ENCODE results near the gene MCF2L.
"Not testable (repeated sequence)": the region's sequence is repeated elsewhere in the genome, so short reads cannot be mapped to it uniquely, and the experiment has no call there.

MCF2L gene

DNA sequence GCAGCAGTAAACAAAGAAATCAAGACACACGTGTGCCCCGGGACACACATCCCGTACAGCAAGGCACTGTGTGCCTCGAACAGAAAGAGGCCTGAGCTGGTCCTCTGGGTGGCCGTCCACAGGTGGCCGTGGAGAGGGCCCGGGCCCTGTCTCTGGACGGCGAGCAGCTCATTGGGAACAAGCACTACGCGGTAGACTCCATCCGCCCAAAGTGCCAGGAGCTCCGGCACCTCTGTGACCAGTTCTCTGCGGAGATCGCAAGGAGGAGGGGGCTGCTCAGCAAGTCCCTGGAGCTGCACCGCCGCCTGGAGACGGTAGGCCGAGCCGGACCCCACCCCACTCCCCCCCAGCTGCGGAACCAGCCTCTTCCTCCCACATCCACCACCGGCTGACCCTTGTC lies 105.9 kb downstream of the MCF2L start:
- no peak for DNase-seq

DNA sequence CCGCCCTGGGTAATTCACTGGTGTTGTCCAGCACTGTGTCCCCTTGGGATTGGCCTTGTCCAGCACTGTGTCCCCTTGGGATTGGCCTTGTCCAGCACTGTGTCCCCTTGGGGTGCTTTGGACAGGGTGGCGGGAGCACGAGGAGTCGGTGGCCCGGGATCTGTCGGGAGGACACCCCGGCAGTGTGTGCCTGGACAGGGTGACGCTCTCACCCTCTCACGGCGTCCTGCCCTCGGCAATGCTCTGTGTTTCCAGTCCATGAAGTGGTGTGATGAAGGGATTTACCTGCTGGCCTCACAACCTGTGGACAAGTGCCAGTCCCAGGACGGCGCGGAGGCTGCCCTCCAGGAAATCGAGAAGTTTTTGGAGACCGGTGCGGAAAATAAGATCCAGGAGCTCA lies 106.7 kb downstream of the MCF2L start:
- no peak for DNase-seq

DNA sequence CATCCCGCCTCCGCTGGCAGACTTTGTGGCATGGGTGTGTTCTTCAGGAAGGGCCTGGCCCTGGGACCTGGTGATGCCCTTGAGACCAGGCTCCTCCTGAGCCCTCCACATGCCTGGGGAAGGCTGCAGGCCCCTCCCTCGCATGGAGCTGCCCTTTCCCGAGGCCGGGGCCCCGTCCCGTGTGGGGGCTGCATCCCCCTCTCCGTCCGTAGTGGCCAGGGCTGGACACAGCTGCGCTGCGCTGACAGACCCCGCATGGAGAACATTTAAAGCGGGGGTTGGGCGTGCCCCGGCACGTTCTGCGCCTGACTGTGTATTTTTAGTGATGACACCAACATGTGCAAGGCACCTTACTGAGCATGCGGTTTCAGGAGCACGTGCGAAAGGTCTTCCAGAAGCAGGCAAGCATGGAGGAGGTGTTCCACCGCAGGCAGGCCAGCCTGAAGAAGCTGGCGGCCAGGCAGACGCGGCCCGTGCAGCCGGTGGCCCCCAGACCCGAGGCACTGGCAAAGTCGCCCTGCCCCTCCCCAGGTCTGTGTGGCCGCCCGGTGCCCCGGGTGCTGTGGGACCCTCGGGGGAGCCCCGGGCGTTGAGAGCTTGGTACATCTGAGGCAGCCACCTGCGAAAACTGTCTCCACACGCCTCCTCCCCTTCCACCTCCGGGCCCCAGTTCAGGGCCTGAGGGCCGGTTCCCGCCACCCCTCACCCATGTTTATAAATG lies 107.8 kb downstream of the MCF2L start:
- no peak for DNase-seq

DNA sequence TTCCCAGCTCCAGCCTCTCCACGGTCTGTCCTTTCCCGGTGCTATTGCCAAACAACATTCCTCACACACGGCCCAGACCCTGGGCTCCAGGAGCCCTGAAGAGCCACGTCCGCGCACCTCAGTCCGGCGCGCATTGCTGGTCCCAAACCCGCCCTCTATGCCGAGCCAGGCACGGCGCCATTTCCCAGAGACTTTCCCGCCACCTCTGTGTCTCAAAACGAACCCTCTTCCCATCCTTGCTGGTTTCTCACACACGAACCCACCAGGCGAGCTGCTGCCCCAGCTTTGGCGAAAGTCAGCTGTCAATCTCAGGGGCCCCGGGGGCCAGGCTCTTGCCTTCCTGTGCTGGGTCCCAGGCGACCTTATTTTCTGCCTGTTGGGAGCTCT lies 108.5 kb downstream of the MCF2L start:
- no peak for DNase-seq

GRCh38 chr13:113077953-113078901 lies 109.2 kb downstream of the MCF2L start:
- DNase-seq = no peak

DNA sequence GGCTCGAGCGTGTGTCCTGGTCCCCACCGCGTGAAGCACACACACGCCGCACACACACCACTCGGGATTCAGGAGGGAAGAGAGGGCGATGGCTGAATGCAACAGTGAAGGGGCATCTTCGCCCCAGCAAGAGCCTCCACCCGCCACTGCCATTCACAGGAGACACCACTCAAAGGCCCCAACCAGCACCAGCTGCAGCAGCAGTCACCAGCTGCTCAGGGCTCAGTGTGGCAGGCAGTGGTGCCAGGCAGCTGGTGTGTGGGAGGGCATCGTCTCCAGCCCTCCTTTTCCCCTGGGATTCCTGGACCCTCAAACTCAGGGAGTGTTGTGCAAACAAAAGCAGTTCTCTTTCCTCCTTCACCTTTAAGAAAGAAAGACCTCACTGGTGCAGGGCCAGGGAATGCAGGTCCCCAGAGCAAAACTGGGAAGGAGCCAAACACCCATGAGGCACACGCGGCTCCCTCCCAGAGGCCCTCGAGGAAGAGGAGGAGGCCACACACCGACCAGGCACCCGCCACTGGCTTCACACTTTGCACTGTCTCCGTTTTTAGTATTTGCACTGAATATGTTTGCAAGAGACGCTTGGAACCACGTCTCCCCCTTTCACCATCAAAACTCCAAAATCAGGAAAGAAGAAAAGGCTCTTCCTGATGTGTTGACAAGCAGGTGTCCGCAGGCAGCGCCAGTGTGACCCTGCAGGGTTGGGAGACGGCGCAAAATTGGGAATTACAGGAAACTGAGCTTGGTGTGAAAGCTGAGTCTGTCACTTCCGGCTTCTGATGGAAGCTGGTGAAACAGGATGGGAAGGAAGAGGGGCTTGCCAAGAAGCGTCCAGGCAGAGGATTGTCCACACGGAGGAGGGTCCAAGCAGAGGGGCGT lies 110.1 kb downstream of the MCF2L start:
- DNase-seq = no peak

- not testable (repeated sequence) for DNase-seq
Measured at GRCh38 chr13:113079781-113080080, 110.7 kb downstream of the MCF2L start.

DNA sequence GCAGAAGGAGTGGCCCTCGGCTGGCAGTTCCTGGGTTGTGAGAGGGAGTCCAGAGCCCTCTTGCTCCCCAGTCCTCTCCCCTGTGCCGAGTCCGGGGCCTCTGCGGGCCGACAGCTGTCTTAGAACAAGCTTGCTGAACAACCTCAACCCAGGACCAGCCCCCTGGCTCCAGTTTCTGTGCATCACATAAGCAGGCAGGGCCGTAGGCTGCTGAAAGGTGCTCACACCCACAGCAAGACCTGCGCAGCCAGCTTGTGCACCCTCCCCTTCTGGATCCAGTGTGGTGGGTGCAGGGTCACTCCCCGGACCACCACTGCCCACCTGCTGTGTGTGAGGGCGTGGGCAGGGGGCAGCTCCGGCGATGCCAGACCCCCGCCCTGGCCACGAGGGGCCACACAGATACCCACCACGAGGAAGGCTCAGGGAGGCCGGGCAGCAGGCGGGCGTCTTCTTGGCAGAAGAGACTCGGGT lies 111.4 kb downstream of the MCF2L start:
- no peak for DNase-seq

GRCh38 chr13:113080901-113081521 lies 112.0 kb downstream of the MCF2L start:
- DNase-seq = no peak

- no peak for DNase-seq
Measured at GRCh38 chr13:113082198-113083021, 113.4 kb downstream of the MCF2L start.

DNA sequence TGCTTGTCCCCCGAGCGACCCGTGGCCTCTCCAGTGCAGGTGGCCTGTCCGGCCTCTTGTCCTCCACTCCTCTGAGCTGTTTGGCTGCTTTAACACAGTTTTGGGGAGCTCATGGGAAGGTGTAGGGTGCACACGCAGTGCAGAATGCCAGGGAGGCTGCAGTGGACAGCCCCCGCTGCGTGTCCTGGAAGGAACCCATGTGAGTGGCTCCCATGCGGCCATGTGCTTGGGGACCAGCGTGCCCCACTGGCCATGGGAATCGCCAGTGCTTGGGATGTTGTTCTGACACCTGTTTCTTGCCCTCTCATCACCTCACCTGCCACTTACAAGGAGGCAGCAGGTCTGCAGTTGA lies 114.0 kb downstream of the MCF2L start:
- DNase-seq = no peak

- no peak for DNase-seq
Measured at GRCh38 chr13:113083402-113084061, 114.5 kb downstream of the MCF2L start.

DNA sequence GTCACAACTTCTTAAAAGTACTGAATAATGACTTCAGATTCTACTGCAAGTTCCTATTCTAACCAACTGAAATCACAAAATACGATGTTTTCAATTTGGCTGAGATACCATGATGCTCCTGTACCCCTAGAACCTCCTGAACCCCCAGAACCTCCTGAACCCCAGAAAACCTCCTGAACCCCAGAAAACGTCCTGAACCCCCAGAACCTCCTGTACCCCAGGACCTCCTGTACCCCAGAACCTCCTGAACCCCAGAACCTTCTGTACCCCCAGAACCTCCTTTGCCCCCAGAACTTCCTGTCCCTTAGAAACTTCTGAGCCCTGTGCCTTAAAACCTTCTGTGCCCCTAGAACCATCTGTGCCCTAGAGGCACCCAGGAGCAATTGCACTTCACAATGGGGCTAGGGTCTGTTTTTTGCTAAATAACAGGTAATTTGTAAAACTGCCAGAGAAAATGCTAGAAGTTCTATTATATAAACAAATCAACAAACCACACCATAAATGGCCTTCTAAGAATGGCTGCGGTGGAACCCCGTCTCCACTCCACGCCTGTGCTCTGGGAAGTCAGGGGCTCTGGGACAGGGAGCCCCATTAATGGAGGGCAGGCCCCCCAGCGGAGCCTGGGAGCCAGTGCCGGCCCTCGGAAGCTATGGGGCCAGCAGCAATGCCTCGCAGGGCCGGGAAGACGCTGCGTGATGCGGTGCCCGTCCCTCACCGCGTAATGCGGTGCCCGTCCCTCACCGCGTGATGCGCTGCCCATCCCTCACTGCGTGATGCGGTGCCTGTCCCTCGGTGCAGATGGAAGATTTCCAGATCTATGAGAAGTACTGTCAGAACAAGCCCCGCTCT lies 115.3 kb downstream of the MCF2L start:
- no peak for DNase-seq

DNA sequence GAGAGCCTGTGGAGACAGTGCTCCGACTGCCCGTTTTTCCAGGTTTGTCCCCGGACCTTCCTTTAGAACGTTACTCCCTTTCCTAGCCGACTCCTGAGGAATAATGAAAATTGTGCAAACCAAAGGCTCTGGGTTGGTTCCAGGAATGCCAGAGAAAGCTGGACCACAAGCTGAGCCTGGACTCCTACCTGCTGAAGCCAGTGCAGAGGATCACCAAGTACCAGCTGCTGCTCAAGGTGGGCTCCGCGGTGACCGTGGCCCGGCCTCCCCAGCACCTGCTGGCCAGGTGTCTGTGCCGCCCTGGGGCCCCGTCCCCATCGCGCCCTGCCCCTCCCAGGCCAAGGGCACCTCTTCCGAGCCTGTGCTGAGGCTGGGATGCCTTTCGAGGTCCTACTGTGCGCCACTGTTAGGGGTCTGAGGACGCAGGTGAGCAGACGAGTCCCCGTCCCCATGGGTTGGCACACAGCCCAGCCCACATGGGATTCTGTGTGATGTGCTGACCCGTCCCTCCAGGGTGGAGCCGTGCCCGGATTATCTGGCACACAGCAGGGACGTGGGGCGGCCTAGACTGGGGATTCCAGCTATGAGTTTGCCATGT lies 116.0 kb downstream of the MCF2L start:
- DNase-seq = no peak

DNA sequence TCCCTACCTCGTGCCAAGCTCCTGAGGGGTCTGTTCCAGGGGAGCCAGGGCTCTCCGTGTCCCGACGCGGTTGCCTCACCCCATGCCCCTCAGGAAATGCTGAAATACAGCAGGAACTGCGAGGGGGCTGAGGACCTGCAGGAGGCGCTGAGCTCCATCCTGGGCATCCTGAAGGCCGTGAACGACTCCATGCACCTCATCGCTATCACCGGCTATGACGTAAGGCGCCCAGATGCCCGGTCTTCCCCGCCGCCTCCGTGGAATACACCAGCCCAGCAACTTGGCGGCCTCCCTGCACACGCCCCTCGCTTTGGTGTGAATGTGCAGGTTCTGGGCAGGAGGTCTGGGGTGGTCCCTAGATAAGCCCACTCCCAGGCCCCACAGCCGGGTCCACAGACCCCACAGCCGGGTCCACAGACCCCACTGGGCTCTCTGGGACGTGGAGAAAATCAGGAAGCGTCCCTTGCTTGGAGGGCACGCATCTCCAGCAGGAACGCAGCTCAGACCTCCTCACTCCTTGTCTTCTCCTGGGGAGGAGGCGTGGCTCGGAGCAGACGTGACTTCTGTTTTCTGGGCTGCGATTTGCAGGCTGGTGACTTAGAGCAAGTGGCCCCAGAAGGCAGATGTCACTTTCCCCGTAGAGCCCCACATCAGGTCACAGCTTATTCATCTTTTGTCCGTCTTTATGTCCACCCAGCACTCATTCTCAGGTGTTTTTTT lies 117.2 kb downstream of the MCF2L start:
- no peak for DNase-seq

- DNase-seq = no peak
Measured at GRCh38 chr13:113086991-113087922, 118.2 kb downstream of the MCF2L start.

DNA sequence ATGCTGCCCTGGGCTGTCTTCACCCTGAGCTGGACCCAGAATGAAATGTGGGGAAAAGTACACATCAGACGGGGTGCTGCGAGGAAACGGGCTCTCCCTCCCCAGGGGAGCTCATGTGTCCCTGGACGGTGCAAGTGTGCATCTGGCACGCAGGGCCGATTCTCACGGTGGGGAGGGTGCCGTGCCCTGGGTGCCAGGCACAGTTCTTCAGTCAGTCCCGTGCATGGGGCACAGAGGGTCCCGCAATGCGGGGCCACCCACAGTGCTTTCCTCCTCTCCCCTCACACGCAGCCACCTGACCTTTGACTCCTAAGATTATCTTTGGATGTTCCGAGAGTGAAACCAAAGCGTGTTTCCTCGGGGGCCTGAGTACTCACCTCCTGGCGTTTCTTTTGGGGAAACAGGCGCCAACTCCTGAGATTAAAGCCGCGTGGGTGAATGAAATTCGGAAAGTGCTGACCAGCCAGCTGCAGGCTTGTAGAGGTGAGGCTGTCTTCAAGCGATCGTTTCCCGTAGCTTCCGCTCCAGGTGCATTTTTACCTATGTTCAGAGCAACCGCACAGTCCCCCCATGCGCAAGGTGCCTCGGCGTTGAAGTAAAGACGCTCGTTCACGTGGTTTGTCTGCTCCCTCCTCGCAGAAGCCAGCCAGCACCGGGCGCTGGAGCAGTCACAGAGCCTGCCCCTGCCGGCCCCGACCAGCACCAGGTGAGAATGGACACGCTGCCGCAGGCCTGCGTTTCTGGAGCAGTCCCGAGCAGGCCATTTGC lies 119.1 kb downstream of the MCF2L start:
- no peak for DNase-seq
